A549 (cell line): ENCODE results near the gene KIF7. TPM values are rescaled to one million over a fixed set of nuclear protein-coding genes. Genes with fewer than 3 reads are reported as not detected.

Experiments
- ATAC-seq, 2 experiments: fragments of 200-7000 bp in 1 of 2; fragments of >200 bp in 1 of 2; cut with Nextera tagmentation in 1 of 2; cut with Tn5 transposase in 1 of 2; 3 replicates each; pipeline versions ENCODE4 v1.8.0 to v1.9.1; 2018 to 2020; ENCODE audit warnings: mild to moderate bottlenecking in 1 of 2, moderate library complexity in 1 of 2
- CTCF ChIA-PET: fragments of 300-600 bp; sonication (Branson Sonifier 250); formaldehyde crosslinking; extraction: SDS; loops from one replicate; lab custom pipeline; 2021; ENCODE audit warnings: antibody characterized with exemption, inconsistent platforms; lab: Yijun Ruan, JAX
- POLR2A ChIA-PET: fragments of 350-600 bp; formaldehyde crosslinking; extraction: SDS; loops from one replicate; lab custom pipeline; 2021; ENCODE audit warnings: antibody characterized with exemption, inconsistent platforms; lab: Yijun Ruan, JAX
- DNase-seq, 2 experiments: peaks; one replicate each; pipeline versions ENCODE4 v3.0.0 to v3.0.0-alpha.2; 2011 to 2016; ENCODE audit warnings: low read depth in 1 of 2, low spot score in 1 of 2
- FAIRE-seq: peaks from 2 replicates; lab custom pipeline; 2011; peaks lifted over from hg19 to GRCh38; lab: Jason Lieb, UNC
- H3K27ac ChIP-seq, 2 experiments: fragments of >200 bp; sonication (Bioruptor Twin); formaldehyde crosslinking; 3 replicates each; pipeline ENCODE4 v1.5.1; 2016 to 2017
- H3K4me1 ChIP-seq: fragments of >200 bp; sonication (Bioruptor Twin); formaldehyde crosslinking; 3 replicates; pipeline ENCODE4 v1.6.1; 2016
- H3K4me2 ChIP-seq: fragments of >200 bp; sonication (Bioruptor Twin); formaldehyde crosslinking; 3 replicates; pipeline ENCODE4 v1.6.1; 2016
- H3K4me3 ChIP-seq: fragments of >200 bp; sonication (Bioruptor Twin); formaldehyde crosslinking; 3 replicates; pipeline ENCODE4 v1.5.1; 2016
- H3K9me3 ChIP-seq: fragments of >200 bp; sonication (Bioruptor Twin); formaldehyde crosslinking; 3 replicates; pipeline ENCODE4 v1.6.1; 2016
- CBX2 ChIP-seq: fragments of 200-600 bp; sonication (generic); IDR thresholded peaks from 2 replicates; pipeline ENCODE4 v1.6.1; 2016; ENCODE audit warnings: low read depth, mild to moderate bottlenecking, borderline replicate concordance
- CBX8 ChIP-seq: fragments of 200-600 bp; sonication (generic); IDR thresholded peaks from 2 replicates; pipeline ENCODE4 v1.6.1; 2016
- CEBPB ChIP-seq, 2 experiments: fragments of >200 bp in 1 of 2; sonication (Bioruptor Twin) in 1 of 2; formaldehyde crosslinking in 1 of 2; IDR thresholded peaks; 2 replicates each; pipeline ENCODE4 v1.6.1; 2012 to 2016
- CHD2 ChIP-seq: fragments of 150-350 bp; IDR thresholded peaks from 2 replicates; pipeline ENCODE4 v1.6.1; 2014; ENCODE audit warnings: low read length; ENCODE audit not compliant: partially characterized antibody
- HOXB13 ChIP-seq: fragments of 250-450 bp; sonication (Bioruptor Pico); IDR thresholded peaks from 2 replicates; pipeline ENCODE4 v1.5.0; 2020; ENCODE audit warnings: low read depth, mild to moderate bottlenecking, moderate library complexity
- MAFK ChIP-seq: fragments of 450-650 bp; IDR thresholded peaks from 2 replicates; pipeline ENCODE4 v1.6.1; 2014; ENCODE audit not compliant: partially characterized antibody
- MAX ChIP-seq: IDR thresholded peaks from 2 replicates; pipeline ENCODE4 v1.6.1; 2012
- MAZ ChIP-seq: fragments of 150-350 bp; IDR thresholded peaks from 2 replicates; pipeline ENCODE4 v1.6.1; 2014; ENCODE audit warnings: antibody characterized with exemption, low read depth, low read length, borderline replicate concordance
- NR3C1 ChIP-seq: fragments of >200 bp; sonication (Bioruptor Twin); formaldehyde crosslinking; IDR thresholded peaks from 3 replicates; pipeline ENCODE4 v1.6.1; 2017
- RAD21 ChIP-seq, 2 experiments: fragments of >200 bp in 1 of 2; sonication (Bioruptor Twin) in 1 of 2; formaldehyde crosslinking in 1 of 2; IDR thresholded peaks in 1 of 2; conservative IDR thresholded peaks in 1 of 2; 2 replicates in 1 of 2; 3 replicates in 1 of 2; pipeline ENCODE4 v1.6.1; 2012 to 2018; ENCODE audit warnings: inconsistent platforms in 1 of 2
- RCOR1 ChIP-seq: fragments of 150-350 bp; IDR thresholded peaks from 2 replicates; pipeline ENCODE4 v1.6.1; 2014; ENCODE audit warnings: antibody characterized with exemption, low read length, low read depth
- RNF2 ChIP-seq: fragments of 200-600 bp; sonication (generic); IDR thresholded peaks from 2 replicates; pipeline ENCODE4 v1.6.1; 2016; ENCODE audit warnings: low read depth, mild to moderate bottlenecking, antibody characterized with exemption, moderate library complexity, borderline replicate concordance
- ZC3H11A ChIP-seq: fragments of 450-650 bp; IDR thresholded peaks from 2 replicates; pipeline ENCODE4 v1.6.1; 2014; ENCODE audit warnings: antibody characterized with exemption, mild to moderate bottlenecking
- ZFP36 ChIP-seq: fragments of 450-650 bp; IDR thresholded peaks from 2 replicates; pipeline ENCODE4 v1.6.1; 2014; ENCODE audit warnings: borderline replicate concordance; ENCODE audit not compliant: partially characterized antibody
- ZNF302 ChIP-seq: fragments of 250-450 bp; sonication (Bioruptor Pico); IDR thresholded peaks from 2 replicates; pipeline ENCODE4 v1.9.0; 2021; ENCODE audit warnings: inconsistent platforms, mild to moderate bottlenecking, moderate library complexity
- WGBS: methylation state at CpG from one replicate; pipeline ENCODE4 v1.1.6; 2017; ENCODE audit errors: missing lambda C conversion rate; 5-methylcytosine and 5-hydroxymethylcytosine counted together
- polyA plus RNA-seq, 4 experiments: library from polyadenylated mRNA; depleted of rRNA in 3 of 4; stranded (reverse); fragments of >200 nt; fragmentation: RNase III in 1 of 4; extraction: RNeasy Plus Mini Kit Qiagen cat#74134 plus additional on column Dnase treatment in 1 of 4; gene quantifications; 2 replicates in 3 of 4; 3 replicates in 1 of 4; pipeline ENCODE4 v1.2.3, GENCODE V29; 2011 to 2017
- TF ChIP-seq, protein P1 (sequence below): fragments of >200 bp; sonication (Bioruptor Twin); formaldehyde crosslinking; IDR thresholded peaks from 3 replicates; pipeline ENCODE4 v1.6.1; 2016
- TF ChIP-seq, protein P2 (sequence below): fragments of 150-350 bp; IDR thresholded peaks from 2 replicates; pipeline ENCODE4 v1.6.1; 2014; ENCODE audit warnings: low read depth, mild to moderate bottlenecking, low read length
- TF ChIP-seq, protein P3 (sequence below): fragments of 200-600 bp; sonication (generic); IDR thresholded peaks from 2 replicates; pipeline ENCODE4 v1.6.1; 2016; ENCODE audit warnings: antibody characterized with exemption, mild to moderate bottlenecking, moderate library complexity

KIF7 gene
- polyA plus RNA-seq, 2 of the 4 experiments (the other 2 are of a cell fraction) = 2.2 to 4.1 TPM

- TF ChIP-seq RNF2 = no peak
- TF ChIP-seq MAZ = no peak
- TF ChIP-seq, protein P1, sequence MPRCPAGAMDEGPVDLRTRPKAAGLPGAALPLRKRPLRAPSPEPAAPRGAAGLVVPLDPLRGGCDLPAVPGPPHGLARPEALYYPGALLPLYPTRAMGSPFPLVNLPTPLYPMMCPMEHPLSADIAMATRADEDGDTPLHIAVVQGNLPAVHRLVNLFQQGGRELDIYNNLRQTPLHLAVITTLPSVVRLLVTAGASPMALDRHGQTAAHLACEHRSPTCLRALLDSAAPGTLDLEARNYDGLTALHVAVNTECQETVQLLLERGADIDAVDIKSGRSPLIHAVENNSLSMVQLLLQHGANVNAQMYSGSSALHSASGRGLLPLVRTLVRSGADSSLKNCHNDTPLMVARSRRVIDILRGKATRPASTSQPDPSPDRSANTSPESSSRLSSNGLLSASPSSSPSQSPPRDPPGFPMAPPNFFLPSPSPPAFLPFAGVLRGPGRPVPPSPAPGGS = no peak
- ChIA-PET POLR2A (no interaction called here), CTCF (interaction anchor here (0.5 to 7.2 kb wide), 34 partner anchors 8 to 288 kb away, joined by 3 to 126 read pairs (median 4); partner anchors contain the start of genes KIF7, MESP1, PEX11A and PLIN1)
- no peak overlapping the region for H3K27ac ChIP-seq
- no peak overlapping the region for H3K4me3 ChIP-seq
- peak; percentile 23 to 56; a peak in 5 of 6 replicates for ATAC-seq
- H3K9me3 ChIP-seq = no peaks in the 10 kb centered on the region
- 71% methylated on average over 17 of the region's 22 CpGs for WGBS
- no peak overlapping the region for H3K4me2 ChIP-seq
- FAIRE-seq = no peak
- no peak for DNase-seq
- H3K4me1 ChIP-seq = no peaks in the 10 kb centered on the region
These were observed 8.7 kb downstream of the KIF7 start for GRCh38 chr15:89646416-89647141.

DNA sequence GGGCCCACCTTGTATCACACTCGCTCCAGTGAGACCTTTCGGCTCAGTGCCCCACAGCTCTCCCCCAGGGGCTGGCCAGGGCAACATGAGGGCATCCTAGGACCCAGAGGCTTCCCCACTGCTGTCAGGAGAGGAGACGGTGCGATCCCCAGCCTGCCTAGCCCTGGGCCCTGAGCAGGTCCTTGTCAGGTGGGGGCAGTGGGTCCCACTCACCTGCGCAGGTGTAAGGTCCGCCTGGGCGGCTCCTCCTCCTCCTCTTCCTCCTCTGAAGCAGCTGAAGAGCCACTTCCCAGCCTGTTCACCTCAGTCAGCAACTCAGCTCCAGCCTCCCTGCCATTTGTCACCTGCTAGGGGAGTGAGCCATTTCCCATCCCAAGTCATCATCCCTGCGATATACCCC is 9.6 kb downstream of the KIF7 start:
- TF ChIP-seq NR3C1 = no peak
- TF ChIP-seq CEBPB (IDR thresholded peaks at IDR 0.05) = no peak
- no peak for TF ChIP-seq RCOR1
- TF ChIP-seq MAFK = no peak
- TF ChIP-seq, protein P2, sequence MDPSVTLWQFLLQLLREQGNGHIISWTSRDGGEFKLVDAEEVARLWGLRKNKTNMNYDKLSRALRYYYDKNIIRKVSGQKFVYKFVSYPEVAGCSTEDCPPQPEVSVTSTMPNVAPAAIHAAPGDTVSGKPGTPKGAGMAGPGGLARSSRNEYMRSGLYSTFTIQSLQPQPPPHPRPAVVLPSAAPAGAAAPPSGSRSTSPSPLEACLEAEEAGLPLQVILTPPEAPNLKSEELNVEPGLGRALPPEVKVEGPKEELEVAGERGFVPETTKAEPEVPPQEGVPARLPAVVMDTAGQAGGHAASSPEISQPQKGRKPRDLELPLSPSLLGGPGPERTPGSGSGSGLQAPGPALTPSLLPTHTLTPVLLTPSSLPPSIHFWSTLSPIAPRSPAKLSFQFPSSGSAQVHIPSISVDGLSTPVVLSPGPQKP = no peak
- no peak for TF ChIP-seq RNF2
- no peak for TF ChIP-seq ZNF302 (CRISPR knock-in tag)
- TF ChIP-seq, protein P3, sequence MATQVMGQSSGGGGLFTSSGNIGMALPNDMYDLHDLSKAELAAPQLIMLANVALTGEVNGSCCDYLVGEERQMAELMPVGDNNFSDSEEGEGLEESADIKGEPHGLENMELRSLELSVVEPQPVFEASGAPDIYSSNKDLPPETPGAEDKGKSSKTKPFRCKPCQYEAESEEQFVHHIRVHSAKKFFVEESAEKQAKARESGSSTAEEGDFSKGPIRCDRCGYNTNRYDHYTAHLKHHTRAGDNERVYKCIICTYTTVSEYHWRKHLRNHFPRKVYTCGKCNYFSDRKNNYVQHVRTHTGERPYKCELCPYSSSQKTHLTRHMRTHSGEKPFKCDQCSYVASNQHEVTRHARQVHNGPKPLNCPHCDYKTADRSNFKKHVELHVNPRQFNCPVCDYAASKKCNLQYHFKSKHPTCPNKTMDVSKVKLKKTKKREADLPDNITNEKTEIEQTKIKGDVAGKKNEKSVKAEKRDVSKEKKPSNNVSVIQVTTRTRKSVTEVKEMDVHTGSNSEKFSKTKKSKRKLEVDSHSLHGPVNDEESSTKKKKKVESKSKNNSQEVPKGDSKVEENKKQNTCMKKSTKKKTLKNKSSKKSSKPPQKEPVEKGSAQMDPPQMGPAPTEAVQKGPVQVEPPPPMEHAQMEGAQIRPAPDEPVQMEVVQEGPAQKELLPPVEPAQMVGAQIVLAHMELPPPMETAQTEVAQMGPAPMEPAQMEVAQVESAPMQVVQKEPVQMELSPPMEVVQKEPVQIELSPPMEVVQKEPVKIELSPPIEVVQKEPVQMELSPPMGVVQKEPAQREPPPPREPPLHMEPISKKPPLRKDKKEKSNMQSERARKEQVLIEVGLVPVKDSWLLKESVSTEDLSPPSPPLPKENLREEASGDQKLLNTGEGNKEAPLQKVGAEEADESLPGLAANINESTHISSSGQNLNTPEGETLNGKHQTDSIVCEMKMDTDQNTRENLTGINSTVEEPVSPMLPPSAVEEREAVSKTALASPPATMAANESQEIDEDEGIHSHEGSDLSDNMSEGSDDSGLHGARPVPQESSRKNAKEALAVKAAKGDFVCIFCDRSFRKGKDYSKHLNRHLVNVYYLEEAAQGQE = no peak
- TF ChIP-seq HOXB13 = no peak
- TF ChIP-seq CBX8 = no peak
- TF ChIP-seq MAX = no peak
- no peak for TF ChIP-seq ZC3H11A
- TF ChIP-seq CBX2 = no peak
- no peak for TF ChIP-seq CHD2
- TF ChIP-seq RAD21 (conservative IDR thresholded peaks at IDR 0.05 in 1 of 2, IDR thresholded peaks at IDR 0.05 in 1 of 2) = no peak
- TF ChIP-seq ZFP36 = no peak
- ChIA-PET CTCF (interaction anchor here (1.0 to 7.2 kb wide), 18 partner anchors 8 to 287 kb away, joined by 3 to 126 read pairs (median 6); partner anchors contain the start of genes KIF7, MESP1, PLIN1 and RHCG), POLR2A (no interaction called here)
- no peak overlapping the region for H3K4me2 ChIP-seq
- DNase-seq = no peak
- H3K4me1 ChIP-seq = no peaks in the 10 kb centered on the region
- no peak for ATAC-seq
- H3K4me3 ChIP-seq = no peak overlapping the region
- no peak overlapping the region for H3K27ac ChIP-seq
- no peak for FAIRE-seq
- peaks cover 6% of the 10 kb centered on the region; the same call in 1 of the 3 replicates for H3K9me3 ChIP-seq
- WGBS = 90% methylated on average over 8 of the region's 8 CpGs
